ENCODE data around the gene PRSS2. TPM values are rescaled to one million over a fixed set of nuclear protein-coding genes. Genes with fewer than 3 reads are reported as not detected.

The PRSS2 gene
- total RNA-seq, 4 donors from 2014 or later, result not detected

GRCh38 chr7:142813699-142814098 is 42.9 kb downstream of the PRSS2 start:
- Histone ChIP-seq H3K27me3 (peaks cover 12% of the 10 kb centered on the region), H3K27ac (no peak overlapping the region), H3K4me3 (no peak overlapping the region), H3K36me3 (no peaks in the 10 kb centered on the region), H3K9me3 (no peaks in the 10 kb centered on the region), H3K4me1 (no peaks in the 10 kb centered on the region)
- 54 to 57% methylated on average over 1 of the region's 1 CpG for WGBS, 2 donors (ENCODE audit: low coverage in 1 of 2)
- intact Hi-C loops (cut with DNase I; ENCODE audit: low total_unique reads), result no loop called here
- TF ChIP-seq POLR2AphosphoS5 (IDR thresholded peaks at IDR 0.05), result no peak
- in situ Hi-C loops (cut with MboI; ENCODE audit: low pct_ligation_motif_present in 1 of 4, low pct_unique_long_range_greater_than_20kb in 1 of 4, low sequenced_read_pairs in 3 of 4), result no loop called here
- no peak for DNase-seq

DNA sequence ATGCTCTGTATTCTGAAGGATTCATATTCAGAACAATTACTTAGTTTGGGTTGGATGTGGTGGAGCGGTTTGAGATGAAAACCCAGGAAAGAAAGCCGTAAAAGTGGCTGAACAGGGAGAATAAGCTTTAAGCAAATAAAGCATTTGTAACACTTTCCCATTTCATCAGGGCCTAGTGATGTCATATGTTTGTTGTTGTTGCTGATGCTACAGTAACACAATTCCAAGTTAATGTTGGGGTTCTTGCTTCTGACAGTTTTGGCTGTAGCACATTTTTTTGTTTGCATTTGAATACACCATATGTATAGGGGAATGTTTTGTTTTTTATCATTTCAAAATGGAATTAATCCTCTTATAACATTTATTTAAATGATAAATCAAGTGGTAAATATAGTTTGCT is 43.7 kb downstream of the PRSS2 start:
- H3K36me3 ChIP-seq, result no peaks in the 10 kb centered on the region
- no peaks in the 10 kb centered on the region for H3K4me1 ChIP-seq
- in situ Hi-C loops (cut with MboI; ENCODE audit: low pct_ligation_motif_present in 1 of 4, low pct_unique_long_range_greater_than_20kb in 1 of 4, low sequenced_read_pairs in 3 of 4), result no loop called here
- WGBS, 2 donors (ENCODE audit: low coverage in 1 of 2), result 51 to 69% methylated on average over 2 of the region's 2 CpGs
- no peaks in the 10 kb centered on the region for H3K9me3 ChIP-seq
- H3K4me3 ChIP-seq, result no peak overlapping the region
- no peak overlapping the region for H3K27ac ChIP-seq
- intact Hi-C loops (cut with DNase I; ENCODE audit: low total_unique reads), result no loop called here
- H3K27me3 ChIP-seq, result peaks cover 15% of the 10 kb centered on the region
- DNase-seq, result no peak
- TF ChIP-seq, protein P1, sequence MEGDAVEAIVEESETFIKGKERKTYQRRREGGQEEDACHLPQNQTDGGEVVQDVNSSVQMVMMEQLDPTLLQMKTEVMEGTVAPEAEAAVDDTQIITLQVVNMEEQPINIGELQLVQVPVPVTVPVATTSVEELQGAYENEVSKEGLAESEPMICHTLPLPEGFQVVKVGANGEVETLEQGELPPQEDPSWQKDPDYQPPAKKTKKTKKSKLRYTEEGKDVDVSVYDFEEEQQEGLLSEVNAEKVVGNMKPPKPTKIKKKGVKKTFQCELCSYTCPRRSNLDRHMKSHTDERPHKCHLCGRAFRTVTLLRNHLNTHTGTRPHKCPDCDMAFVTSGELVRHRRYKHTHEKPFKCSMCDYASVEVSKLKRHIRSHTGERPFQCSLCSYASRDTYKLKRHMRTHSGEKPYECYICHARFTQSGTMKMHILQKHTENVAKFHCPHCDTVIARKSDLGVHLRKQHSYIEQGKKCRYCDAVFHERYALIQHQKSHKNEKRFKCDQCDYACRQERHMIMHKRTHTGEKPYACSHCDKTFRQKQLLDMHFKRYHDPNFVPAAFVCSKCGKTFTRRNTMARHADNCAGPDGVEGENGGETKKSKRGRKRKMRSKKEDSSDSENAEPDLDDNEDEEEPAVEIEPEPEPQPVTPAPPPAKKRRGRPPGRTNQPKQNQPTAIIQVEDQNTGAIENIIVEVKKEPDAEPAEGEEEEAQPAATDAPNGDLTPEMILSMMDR (IDR thresholded peaks at IDR 0.05), result no peak
- no peak for TF ChIP-seq POLR2A (IDR thresholded peaks at IDR 0.05)
- TF ChIP-seq EP300 (IDR thresholded peaks at IDR 0.05; ENCODE audit: low read depth), result no peak
- TF ChIP-seq POLR2AphosphoS5 (IDR thresholded peaks at IDR 0.05), result no peak

DNA sequence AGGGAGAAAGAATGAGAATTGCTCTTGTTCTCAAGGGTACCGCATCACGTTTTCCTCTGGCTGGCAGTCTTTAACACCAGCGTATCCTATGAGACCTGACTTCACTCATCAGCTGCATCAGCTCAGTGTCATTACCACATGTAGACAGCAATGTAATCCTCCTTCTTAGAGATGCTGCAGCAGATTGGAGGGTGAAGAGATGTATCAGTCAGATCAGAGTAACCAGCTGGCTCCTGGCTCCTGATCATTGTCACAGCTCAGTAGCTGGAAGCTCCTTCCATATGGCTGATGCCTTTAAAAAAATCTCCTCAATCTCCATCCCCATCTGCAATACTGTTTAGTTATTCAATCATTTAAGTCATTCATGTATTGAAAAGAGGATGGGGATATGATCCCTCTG is 44.4 kb downstream of the PRSS2 start:
- H3K27ac ChIP-seq, result no peak overlapping the region
- no peaks in the 10 kb centered on the region for H3K9me3 ChIP-seq
- no peaks in the 10 kb centered on the region for H3K36me3 ChIP-seq
- H3K4me3 ChIP-seq, result no peak overlapping the region
- no peaks in the 10 kb centered on the region for H3K4me1 ChIP-seq
- WGBS, 2 donors (ENCODE audit: low coverage in 1 of 2), result 77 to 83% methylated on average over 2 to 3 of the region's 3 CpGs
- intact Hi-C loops (cut with DNase I; ENCODE audit: low total_unique reads) (no loop called here), in situ Hi-C loops (cut with MboI; ENCODE audit: low pct_ligation_motif_present in 1 of 4, low pct_unique_long_range_greater_than_20kb in 1 of 4, low sequenced_read_pairs in 3 of 4) (no loop called here)
- peaks cover 15% of the 10 kb centered on the region for H3K27me3 ChIP-seq
- DNase-seq, result no peak
- TF ChIP-seq, protein P1 (IDR thresholded peaks at IDR 0.05), result no peak
- TF ChIP-seq POLR2AphosphoS5 (IDR thresholded peaks at IDR 0.05) (no peak), EP300 (IDR thresholded peaks at IDR 0.05; ENCODE audit: low read depth) (no peak), POLR2A (IDR thresholded peaks at IDR 0.05) (no peak)

- H3K27ac ChIP-seq, result no peak overlapping the region
- 67 to 70% methylated on average over 1 to 2 of the region's 2 CpGs for WGBS, 2 donors (ENCODE audit: low coverage in 1 of 2)
- no peaks in the 10 kb centered on the region for H3K36me3 ChIP-seq
- H3K9me3 ChIP-seq, result no peaks in the 10 kb centered on the region
- intact Hi-C loops (cut with DNase I; ENCODE audit: low total_unique reads), result no loop called here
- no peak overlapping the region for H3K4me3 ChIP-seq
- H3K4me1 ChIP-seq, result no peaks in the 10 kb centered on the region
- in situ Hi-C loops (cut with MboI; ENCODE audit: low pct_ligation_motif_present in 1 of 4, low pct_unique_long_range_greater_than_20kb in 1 of 4, low sequenced_read_pairs in 3 of 4), result no loop called here
- TF ChIP-seq POLR2A (IDR thresholded peaks at IDR 0.05), result no peak
- TF ChIP-seq POLR2AphosphoS5 (IDR thresholded peaks at IDR 0.05), result no peak
- TF ChIP-seq, protein P1 (IDR thresholded peaks at IDR 0.05), result no peak
- no peak for TF ChIP-seq EP300 (IDR thresholded peaks at IDR 0.05; ENCODE audit: low read depth)
- peaks cover 15% of the 10 kb centered on the region for H3K27me3 ChIP-seq
- no peak for DNase-seq
Measured at GRCh38 chr7:142817506-142817905, 46.7 kb downstream of the PRSS2 start.

- H3K4me3 ChIP-seq, result no peak overlapping the region
- 74 to 85% methylated on average over 4 to 5 of the region's 5 CpGs for WGBS, 2 donors (ENCODE audit: low coverage in 1 of 2)
- H3K36me3 ChIP-seq, result no peaks in the 10 kb centered on the region
- no peak overlapping the region for H3K27ac ChIP-seq
- H3K9me3 ChIP-seq, result no peaks in the 10 kb centered on the region
- no peak for DNase-seq
- TF ChIP-seq POLR2A (IDR thresholded peaks at IDR 0.05) (no peak), EP300 (IDR thresholded peaks at IDR 0.05; ENCODE audit: low read depth) (no peak), POLR2AphosphoS5 (IDR thresholded peaks at IDR 0.05) (no peak)
- TF ChIP-seq, protein P1 (IDR thresholded peaks at IDR 0.05), result no peak
- H3K27me3 ChIP-seq, result peaks cover 7% of the 10 kb centered on the region
- H3K4me1 ChIP-seq, result no peaks in the 10 kb centered on the region
- intact Hi-C loops (cut with DNase I; ENCODE audit: low total_unique reads) (no loop called here), in situ Hi-C loops (cut with MboI; ENCODE audit: low pct_ligation_motif_present in 1 of 4, low pct_unique_long_range_greater_than_20kb in 1 of 4, low sequenced_read_pairs in 3 of 4) (no loop called here)
Measured at GRCh38 chr7:142819530-142819929, 48.8 kb downstream of the PRSS2 start.

Data from transverse colon (tissue), 4 donors.